Endothelial cell of umbilical vein (primary cell): ENCODE results near the gene SPON1.

Experiments used
- EZH2 ChIP-seq: IDR thresholded peaks from 2 replicates; pipeline ENCODE4 v1.6.1; 2012; ENCODE audit warnings: borderline replicate concordance, low read depth, mild to moderate bottlenecking, moderate library complexity, low read length, inconsistent platforms; ENCODE audit not compliant: severe bottlenecking
- FOS ChIP-seq: IDR thresholded peaks from 2 replicates; pipeline ENCODE4 v1.6.1; 2011; ENCODE audit warnings: mild to moderate bottlenecking, low read length, moderate library complexity, borderline replicate concordance; ENCODE audit not compliant: insufficient read depth
- GATA2 ChIP-seq: IDR thresholded peaks from 2 replicates; pipeline ENCODE4 v1.7.0; 2011; ENCODE audit warnings: low read depth, mild to moderate bottlenecking, moderate library complexity, mixed read lengths, low read length; ENCODE audit not compliant: insufficient read length, insufficient read depth
- JUN ChIP-seq: IDR thresholded peaks from 2 replicates; pipeline ENCODE4 v1.6.1; 2011; ENCODE audit warnings: borderline replicate concordance, low read depth; ENCODE audit not compliant: insufficient read length, insufficient read depth
- POLR2A ChIP-seq: IDR thresholded peaks from 2 replicates; pipeline ENCODE4 v1.6.1; 2012; ENCODE audit warnings: low read depth, mild to moderate bottlenecking, control low read depth, low read length
- POLR2AphosphoS5 ChIP-seq: IDR thresholded peaks from 2 replicates; pipeline ENCODE4 v1.6.1; 2012; ENCODE audit warnings: low read depth, mild to moderate bottlenecking, control low read depth, low read length, moderate library complexity; ENCODE audit not compliant: insufficient read depth
- TF ChIP-seq, protein P1 (sequence below), 2 donors: IDR thresholded peaks; 1 replicate in 1 of 2; 2 replicates in 1 of 2; pipeline ENCODE4 v1.5.1; 2011; ENCODE audit warnings: low read length in 2 of 2, mild to moderate bottlenecking in 2 of 2, moderate library complexity in 2 of 2, control low read depth in 1 of 2, inconsistent platforms in 1 of 2, low read depth in 1 of 2; ENCODE audit not compliant: insufficient read depth in 1 of 2; ENCODE audit errors: extremely low read depth in 1 of 2
- TF ChIP-seq, protein P2 (sequence below): IDR thresholded peaks from 2 replicates; pipeline ENCODE4 v1.6.1; 2011; ENCODE audit not compliant: insufficient read depth, insufficient read length

DNA sequence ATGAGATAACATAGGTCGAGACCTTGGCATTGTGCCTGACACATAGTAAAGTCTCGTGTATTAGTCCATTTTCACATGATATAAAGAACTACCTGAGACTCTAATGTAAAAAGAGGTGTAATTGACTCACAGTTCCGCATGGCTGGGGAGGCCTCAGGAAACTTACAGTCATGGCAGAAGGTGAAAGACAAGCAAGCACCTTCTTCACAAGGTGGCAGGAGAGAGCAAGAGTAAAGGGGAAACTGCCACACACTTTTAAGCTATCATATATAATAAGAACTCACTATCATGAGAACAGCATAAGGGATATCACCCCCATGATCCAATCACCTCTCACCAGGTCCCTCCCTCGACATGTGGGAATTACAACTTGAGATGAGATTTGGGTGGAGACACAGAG is 165.2 kb downstream of the SPON1 start:
- TF ChIP-seq, protein P1, sequence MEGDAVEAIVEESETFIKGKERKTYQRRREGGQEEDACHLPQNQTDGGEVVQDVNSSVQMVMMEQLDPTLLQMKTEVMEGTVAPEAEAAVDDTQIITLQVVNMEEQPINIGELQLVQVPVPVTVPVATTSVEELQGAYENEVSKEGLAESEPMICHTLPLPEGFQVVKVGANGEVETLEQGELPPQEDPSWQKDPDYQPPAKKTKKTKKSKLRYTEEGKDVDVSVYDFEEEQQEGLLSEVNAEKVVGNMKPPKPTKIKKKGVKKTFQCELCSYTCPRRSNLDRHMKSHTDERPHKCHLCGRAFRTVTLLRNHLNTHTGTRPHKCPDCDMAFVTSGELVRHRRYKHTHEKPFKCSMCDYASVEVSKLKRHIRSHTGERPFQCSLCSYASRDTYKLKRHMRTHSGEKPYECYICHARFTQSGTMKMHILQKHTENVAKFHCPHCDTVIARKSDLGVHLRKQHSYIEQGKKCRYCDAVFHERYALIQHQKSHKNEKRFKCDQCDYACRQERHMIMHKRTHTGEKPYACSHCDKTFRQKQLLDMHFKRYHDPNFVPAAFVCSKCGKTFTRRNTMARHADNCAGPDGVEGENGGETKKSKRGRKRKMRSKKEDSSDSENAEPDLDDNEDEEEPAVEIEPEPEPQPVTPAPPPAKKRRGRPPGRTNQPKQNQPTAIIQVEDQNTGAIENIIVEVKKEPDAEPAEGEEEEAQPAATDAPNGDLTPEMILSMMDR (IDR thresholded peaks at IDR 0.05; ENCODE audit: extremely low read depth in 1 of 2, insufficient read depth in 1 of 2, low read depth in 1 of 2, low read length in 2 of 2): no peak
- TF ChIP-seq POLR2AphosphoS5 (no peak), FOS (no peak), POLR2A (no peak), EZH2 (no peak), JUN (no peak), GATA2 (no peak)
- TF ChIP-seq, protein P2, sequence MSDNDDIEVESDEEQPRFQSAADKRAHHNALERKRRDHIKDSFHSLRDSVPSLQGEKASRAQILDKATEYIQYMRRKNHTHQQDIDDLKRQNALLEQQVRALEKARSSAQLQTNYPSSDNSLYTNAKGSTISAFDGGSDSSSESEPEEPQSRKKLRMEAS: no peak
